ENCODE data around the gene PDE7B.

PDE7B gene

DNA sequence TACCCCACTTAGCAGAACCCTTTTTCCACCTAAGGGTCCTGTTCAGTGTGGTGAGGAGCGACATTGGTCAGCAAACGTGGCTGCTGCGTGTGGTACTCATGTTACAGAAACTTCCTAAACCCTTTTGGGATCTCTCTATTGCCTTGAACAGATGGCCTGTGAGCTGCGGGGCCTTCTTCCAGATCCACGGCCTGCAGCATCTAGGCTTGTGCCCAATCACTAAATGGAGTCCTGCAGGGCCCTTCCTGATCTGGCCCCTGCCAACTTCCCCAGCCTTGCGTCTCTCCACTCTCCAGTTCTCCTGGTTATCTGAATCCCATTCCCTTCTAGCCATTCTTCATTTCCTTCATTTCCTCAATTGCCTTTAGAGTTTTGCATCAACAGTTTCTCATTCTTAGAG lies 85.6 kb downstream of the PDE7B start:
- DNase-seq = no peak

DNA sequence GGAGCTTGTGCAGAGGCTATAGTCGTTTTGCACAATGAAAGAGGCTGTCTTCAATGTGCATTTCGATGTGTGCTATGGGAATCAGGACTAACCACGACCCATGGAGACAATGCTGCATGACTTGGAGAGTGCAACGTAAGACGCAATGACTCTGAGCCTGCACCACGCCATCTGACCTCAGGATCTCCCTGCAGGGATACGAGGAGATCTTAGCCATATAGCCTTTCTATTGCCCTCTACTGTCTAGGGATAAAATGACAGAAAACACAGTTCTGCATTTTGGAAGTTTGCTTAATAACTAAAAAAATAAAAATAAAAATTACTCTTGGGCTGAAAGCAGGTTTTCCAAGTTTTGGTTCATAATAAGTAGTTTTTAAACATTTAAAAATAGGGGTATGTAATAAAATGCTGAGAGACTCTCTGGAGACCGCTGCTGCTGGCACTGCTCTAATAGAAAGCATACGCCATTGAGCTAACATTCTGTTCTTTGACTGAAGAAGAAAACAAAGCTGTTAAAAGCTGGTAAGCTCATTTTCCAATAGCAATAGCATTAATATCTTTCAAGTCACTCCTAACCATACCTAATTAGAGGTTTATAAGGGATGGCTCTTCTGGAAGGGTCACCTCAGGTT lies 87.2 kb downstream of the PDE7B start:
- DNase-seq = no peak

DNA sequence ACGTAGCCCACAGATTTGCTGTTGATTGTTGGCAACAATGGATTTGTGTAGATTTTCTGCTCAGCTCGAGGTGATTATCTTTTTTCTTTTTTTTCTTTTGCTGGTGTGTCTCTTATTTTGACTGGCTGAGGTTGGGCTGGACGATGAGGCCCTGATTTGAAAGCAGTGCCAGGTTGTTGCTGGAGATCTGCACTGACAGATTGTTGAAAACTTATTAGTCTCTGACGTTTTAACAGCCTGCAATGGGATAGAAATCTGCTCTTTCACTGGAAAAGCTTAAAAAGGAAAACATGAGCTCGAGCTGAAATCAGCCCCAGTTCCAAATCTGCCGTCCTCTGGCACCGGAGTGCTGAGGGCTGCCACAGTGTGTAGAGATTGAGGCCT lies 87.7 kb downstream of the PDE7B start:
- DNase-seq = no peak

DNA sequence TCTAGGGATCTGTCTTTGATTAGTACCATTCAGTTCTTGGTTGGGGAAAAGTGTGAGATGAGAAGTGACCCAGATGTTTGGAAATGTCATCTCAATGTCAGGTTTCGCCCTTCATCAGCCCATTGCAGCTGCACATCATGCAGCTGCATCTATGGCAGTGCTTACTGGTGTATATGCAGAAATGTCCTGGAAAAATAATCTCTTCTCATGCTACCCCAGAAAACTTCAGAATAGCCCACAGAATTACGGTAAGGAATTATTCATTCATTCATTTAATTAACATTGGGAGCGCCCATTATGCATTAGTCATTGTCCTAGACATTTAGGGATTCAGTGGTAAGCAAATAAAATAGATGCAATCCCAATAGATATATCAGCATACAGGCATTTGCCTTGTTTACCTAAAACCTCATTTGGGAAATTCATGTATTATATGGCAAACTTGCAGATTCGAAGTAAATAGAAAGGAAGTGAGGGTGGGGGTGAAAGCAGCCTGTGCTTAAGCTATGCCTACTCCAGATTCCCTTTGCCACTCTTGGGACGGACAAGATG lies 89.2 kb downstream of the PDE7B start:
- no peak for DNase-seq

DNA sequence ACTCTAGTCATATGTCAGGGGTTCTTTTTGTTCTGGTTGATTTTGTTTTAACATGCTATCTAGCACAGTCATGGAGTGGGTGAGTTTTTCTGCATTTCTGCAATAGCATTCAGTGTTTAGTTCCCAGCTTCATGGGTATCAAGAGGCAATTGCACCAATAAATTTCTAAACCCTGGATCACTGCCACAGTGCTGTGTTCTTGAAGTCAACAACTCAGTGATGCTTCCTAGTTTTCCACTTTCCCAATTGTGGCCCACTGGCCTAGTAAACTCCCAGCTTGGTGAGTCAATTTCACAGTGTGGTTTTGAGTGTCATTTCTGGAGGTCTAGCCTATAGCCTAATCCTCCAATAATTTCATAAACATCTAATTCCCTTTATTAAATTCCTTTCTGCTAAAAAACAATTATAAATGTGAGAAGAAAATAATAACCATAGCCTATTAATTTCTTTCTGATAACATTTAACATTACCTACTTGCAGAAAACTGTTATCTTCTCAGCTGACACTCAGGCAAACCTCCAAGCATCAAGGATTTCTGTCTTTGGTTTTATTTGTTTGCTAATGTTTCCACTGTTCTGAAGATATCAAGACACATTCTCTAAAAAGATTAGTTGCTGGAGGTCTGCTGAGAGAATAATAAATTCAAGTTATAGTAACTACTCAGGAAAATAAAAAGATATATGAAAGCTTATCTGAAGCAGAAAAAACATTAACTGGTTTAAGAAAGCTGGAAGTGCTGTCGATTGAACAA lies 89.9 kb downstream of the PDE7B start:
- no peak for DNase-seq

DNA sequence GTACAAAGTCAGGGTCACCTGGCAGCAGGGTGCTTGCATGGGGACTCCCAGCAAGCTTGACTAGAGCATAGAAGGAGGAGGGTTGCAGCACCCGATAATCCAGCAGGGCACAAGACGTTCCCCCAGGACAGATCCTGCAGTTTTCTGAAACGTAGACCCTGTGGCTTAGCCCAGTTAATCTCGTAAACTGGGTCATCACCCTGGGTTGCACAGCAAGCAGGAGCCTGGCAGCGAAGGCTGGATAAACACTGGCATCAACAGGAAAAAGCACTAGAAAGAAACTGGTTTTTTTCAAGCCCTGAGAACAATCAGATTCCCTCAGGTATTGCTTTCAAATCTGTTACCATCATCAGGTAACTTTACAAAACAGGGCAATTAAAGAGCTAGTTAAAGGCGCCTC lies 92.6 kb downstream of the PDE7B start:
- DNase-seq = no peak

DNA sequence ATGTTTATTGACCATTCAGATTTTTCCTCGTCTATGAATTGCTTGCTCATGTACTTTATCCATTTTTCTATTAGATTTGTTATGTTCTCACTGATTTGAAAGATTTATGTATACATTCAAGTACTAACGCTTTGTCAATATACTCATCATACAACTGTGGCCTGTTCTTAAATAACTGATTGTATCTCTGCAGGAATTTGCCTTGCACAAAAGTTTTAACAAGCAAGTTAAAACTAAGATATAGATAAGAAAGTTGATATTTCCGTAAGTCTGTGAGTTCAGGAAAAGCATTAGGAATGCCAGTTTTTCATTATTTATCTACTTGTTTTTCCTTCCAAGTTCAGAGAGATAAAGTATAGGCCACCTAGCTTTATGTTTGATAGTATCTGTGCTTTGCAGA lies 95.2 kb downstream of the PDE7B start:
- no peak for DNase-seq

DNA sequence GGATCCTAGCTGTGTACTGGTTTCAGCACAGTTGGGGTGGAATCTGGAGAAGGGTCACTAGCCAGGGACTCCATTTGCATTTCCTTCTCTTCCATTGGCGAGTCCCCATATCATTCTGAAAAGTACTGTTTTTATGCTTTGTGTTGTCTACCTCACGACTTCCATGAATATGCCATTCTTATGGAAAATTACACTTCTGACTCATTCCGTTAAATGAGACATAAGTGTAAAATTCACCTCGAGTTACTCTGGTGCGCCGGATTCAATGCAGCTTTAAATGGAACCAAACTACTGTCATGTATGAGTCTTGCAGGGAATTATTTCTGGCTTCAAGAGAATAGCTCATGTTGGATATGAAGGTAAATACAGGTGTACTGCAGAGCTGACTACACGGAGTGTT lies 99.2 kb downstream of the PDE7B start:
- no peak for DNase-seq

DNA sequence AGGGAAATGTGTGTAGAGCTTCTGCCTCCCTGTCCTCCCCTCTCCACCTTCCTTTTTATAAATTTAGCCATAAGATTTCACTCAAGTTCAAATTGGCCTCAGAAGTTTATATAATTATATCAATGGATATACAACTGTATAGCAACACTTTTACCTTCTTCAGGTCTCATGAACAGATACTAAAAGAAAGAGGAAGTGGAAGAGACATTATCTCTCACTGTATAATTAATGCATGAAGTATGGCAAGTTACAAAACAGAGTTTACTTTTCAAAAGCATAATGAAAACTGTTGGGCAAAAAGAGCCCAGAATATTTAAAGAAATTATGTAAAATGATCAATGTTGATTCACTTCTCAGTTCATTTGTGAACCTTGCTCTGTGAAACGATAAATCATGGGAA lies 99.7 kb downstream of the PDE7B start:
- DNase-seq = no peak

DNA sequence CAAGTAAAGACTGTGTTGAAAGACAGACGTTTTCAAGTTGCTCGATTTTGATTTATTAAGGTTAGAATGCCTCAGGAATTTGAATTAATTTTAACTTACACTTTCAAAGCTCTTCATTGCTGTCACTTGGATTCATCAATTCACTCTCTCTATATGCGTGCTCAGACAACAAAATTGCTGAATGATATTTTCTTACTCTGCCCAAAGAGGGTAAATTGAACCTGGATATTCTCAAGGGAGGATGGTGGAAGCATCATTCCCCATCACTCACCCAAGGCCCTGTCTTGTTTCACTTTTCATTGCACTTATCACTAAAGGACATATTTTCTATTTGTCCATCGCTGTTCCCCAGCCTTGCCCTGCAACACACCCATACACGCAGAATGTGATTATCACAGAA lies 102.3 kb downstream of the PDE7B start:
- DNase-seq = no peak

DNA sequence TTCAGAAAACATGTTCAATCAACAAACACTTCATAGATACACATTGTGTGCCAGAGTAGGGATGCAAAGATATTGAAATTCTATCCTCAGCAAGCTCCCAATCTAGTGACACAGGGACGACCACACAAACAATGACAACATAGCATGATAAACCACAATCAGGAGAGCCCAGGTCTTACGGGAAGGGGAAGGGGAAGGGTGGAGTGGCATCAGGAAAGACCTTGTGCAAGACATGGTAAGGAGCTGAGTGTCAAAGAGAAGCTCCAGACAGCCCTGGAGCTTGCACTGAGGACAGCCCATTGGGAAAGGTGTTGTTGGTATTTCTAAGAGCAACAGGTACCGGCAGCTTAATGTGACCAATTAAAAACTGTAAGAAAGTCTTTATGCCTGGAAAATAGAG lies 103.6 kb downstream of the PDE7B start:
- no peak for DNase-seq

DNA sequence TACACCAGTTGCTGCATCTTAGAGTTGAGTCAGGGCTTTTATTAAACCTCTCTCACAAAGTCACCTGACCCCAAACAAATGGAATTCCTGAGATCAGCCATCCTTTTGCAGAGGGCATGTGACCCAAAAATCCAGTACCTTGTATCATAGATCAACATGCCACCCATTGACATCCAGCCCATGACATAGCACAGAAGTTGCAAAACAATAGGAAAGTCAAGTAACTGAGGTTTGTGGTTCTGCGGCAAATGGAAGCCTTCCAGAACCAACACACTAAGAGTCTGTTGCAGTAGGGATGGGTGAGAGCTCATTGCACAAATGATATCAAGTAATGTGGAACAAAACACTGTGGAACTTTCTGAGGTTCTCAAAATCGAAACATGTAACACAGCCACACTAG lies 111.2 kb downstream of the PDE7B start:
- DNase-seq = no peak

DNA sequence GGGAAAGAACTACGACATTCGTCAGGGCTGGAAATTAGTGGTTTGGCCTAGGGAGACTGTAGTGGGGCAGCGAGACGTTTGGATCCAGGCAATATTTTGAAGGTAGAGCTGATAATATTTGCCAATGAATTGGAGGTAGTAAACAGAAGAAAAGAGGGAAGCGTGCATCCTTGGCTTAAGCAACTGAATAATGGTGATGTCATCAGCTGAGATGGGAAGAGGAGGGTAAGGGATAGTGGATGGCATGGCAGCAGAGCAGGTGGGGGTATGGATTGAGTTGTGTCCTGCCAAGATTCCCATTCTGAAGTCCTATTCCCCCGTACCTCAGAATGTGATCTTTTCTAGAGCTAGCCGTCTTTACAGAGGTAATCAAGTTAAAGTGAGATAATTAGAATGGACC lies 119.2 kb downstream of the PDE7B start:
- no peak for DNase-seq

DNA sequence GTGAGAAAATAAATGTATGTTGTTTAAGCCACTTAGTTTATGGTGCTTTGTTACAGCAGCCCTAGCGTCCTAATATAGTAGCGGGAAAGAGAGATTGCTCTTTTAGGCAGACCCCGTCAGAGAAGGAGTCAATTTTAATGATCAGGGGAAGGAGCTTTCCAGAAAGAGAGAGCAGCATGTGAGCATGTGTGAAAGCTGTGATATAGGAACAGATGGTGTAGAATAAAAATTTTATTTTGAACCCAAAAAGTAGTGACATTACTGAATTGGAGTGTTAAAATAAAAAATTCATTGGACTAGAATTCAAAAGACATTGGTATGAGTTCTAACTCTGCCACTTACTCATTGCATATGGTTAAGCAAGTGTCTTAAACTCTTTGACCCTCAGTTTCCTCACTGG lies 119.8 kb downstream of the PDE7B start:
- DNase-seq = no peak

DNA sequence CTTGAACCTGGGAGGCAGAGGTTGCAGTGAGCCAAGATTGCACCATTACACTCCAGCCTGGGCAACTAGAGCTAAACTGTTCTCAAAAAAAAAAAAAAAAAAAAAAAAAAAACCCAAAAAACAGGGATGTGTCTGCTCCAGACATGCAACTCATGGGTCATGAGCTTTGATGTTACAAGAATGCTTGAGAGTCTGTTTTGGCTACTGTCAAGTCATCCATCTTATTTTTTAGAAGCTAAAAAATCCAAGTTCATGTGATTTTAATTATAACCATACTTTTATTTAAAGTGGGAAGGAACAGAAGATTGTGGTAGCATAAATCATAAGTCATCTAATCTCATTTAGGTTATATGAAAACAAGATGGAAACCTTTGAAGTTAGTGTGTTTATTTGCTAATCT lies 120.6 kb downstream of the PDE7B start:
- no peak for DNase-seq

DNA sequence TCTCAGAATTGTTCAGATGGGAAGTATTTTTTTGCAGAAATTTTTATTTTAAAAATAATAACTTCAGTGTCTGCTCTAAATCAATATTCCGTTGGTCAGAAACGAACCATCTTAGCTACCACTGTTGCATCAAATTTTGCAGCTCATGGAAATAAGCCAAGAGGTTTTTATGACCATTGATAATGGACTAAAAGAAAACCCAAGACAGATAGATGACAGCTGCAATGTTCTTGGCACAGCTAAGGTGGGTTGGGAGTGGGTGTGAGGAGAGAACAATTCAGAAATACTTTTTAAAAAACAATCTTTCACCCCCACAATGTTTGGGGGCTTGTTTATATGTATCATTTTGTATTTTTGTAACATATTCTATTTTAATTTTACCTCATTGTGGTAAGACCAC lies 121.1 kb downstream of the PDE7B start:
- no peak for DNase-seq

DNA sequence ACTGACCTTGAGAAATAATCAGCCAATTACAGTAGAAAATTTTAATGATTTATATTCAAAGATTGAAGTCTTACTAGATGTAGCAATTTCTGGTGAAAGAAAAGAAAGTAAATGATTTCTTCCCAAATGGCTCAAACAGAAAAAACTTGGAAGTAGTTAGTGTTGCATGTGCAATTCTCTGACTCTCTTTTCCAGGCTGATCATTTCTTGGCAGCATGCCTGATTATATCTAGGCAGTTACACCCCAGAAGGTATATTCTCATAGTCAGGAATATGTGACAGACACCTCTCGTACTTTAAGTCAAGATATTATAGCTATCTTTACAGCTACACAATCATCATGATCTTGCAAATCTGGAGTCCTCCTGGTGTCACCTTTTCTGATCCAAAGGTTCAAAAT lies 122.9 kb downstream of the PDE7B start:
- no peak for DNase-seq

DNA sequence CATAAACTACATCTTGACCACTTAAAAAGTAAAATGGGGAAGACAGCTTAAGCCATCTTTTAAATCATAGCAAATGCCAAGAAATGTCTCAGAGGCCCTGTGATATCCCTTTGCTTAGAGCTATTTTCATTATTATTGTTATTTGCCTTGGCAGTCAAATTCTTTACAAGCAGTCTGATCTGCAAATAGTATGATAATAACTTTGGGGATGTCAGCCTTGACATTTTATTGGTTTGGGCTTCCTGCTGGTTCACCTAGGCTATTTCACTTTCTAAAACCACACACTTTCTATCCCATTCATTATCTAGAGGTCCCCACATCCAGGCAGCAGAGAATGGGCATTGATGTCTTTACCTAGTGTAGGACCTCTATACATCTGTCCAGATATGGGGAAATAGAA lies 125.1 kb downstream of the PDE7B start:
- DNase-seq = no peak

DNA sequence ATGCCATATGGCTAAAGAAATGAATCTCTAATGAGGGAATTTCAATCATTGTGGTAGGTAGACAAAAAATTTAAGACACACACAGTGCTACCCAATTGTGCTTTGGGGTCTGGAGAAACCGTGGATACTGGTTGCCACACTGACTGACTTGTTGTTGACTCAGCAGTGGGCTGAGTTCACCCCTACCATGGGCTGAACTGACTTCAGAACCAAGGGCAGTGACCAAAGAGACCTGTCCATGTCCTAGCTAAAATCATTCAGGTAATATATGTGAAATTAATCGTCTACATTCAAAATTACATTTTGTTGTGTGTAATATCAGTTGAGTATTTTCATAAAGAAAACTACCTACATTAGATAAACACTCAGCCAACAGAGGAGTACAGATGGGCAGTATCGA lies 131.6 kb downstream of the PDE7B start:
- DNase-seq = no peak

DNA sequence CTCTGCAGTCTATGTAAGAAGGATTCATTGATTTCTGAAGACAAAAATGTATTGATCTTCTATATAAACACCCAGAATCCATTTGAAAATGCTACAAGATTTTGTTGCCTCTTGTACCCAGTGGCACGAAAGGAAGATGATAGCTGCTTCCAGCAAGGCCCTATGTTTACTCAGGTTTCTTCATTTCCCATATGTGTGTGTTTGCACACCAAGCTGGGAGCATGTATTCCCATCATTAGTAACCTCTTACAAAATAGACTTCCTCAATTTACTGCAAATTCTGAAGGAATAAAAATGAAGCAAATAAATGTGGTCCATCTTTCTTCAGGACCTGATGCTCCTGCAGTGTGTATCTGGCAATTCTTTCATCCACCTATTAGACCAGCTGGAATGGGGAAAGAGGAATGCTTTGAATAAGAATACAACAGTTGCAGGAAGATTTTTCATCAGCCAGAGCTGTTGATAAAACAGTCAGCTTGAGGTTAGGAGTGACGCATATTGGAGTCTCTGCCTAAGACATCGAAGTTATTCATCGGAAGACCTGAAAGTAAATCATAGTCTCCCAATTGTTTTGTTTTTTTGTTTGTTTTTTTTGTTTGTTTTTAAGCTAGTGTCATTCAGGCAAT lies 132.3 kb downstream of the PDE7B start:
- DNase-seq = no peak

DNA sequence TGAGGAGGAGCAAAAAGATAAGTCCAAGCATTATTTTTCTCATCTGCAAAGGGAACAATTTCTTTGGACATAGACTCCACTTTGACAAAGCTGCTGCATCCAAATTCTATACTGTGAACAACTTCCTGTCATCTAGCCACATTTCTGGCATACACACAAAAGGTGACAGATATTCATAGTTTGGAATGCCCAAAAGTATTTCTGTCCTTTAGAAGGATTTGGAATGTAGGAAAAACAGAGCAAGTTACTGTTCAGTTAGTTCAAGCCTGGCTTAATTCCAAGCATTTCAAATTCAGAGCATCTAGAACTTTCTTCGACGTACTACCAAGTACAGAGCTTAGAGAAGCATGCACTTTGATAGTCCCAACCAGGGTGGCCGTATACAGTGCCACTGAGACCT lies 134.0 kb downstream of the PDE7B start:
- DNase-seq = no peak

DNA sequence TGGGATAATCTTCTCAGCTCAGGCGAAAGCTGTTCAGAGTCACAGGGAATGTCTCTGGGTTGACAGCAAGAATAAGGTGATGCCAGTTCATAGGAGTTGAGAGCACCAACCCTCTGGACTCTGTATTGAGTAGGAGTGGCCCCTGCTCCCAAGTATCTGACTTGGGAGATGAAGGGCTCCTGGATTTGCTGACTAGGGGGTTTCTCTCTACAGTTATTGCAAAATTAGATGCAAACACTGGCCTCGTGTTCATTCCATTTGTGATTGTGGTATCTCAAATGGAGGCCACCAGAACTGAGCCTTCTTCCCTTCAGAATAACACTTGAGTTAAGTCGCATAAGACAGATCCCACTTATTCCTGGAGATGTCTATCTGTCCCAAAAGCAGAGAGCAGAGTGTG lies 135.7 kb downstream of the PDE7B start:
- DNase-seq = no peak

DNA sequence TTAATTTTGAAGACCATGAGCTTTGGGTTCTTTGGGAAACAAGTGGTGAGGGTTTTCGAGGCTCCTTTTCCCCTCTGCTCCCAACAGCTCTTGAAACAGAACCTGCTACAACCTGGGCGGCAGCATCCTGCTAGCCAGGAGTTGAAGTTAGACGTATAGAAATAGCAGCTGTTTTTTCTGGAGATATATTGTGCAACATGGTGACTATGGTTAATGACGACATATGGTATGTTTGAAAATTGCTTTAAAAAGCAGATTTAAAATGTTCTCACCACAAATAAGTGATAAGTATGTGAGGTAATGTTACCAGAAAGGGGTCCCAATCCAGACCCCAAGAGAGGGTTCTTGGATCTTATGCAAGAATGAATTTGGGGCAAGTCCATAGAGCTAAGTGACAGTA lies 138.9 kb downstream of the PDE7B start:
- no peak for DNase-seq

DNA sequence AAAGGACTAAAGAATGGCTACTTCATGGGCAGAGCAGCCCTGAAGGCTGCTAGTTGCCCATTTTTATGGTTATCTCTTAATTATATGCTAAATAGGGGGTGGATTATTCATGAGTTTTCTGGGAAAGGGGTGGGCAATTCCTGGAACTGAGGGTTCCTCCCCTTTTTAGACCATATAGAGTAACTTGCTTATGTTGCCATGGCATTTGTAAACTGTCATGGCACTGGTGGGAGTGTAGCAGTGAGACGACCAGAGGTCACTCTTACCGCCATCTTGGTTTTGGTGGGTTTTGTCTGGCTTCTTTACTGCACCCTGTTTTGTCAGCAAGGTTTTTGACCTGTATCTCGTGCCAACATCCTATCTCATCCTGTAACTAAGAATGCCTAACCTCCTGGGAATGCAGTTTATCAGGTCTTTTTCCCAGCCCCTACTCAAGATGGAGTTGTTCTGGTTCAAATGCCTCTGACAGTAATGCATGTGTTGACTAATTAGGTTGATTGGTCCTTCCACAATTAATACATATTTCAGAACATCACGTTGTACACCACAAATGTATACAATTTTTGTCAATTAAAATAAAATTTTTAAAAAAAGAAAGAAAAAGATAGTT lies 139.5 kb downstream of the PDE7B start:
- no peak for DNase-seq

All from NCI-H1092 (cell line).